NCI-H128 (cell line): ENCODE measurements around the gene LDHAL6B.
"Not testable (repeated sequence)": the region's sequence is repeated elsewhere in the genome, so short reads cannot be mapped to it uniquely, and the experiment has no call there.

Experiments used
- DNase-seq: peaks from one replicate; lab custom pipeline; 2025; ENCODE audit not compliant: unreplicated experiment; lab: John Stamatoyannopoulos, UW

LDHAL6B gene

GRCh38 chr15:59206623-59207183, at the start of gene LDHAL6B:
Gene LDHAL6B, plus strand, starts transcription at chr15:59206843. Its CDS starts 98 bp downstream, at chr15:59206941.
- no peak for DNase-seq

- no peak for DNase-seq
Measured at GRCh38 chr15:59157396-59157795, 49.2 kb upstream of the LDHAL6B start.

GRCh38 chr15:59157840-59158700, 48.6 kb upstream of the LDHAL6B start:
- DNase-seq = no peak

GRCh38 chr15:59158701-59159034, 48.0 kb upstream of the LDHAL6B start:
- DNase-seq = peak; percentile 47

- DNase-seq = no peak
Measured at GRCh38 chr15:59159210-59159609, 47.4 kb upstream of the LDHAL6B start.

GRCh38 chr15:59160880-59161593, 45.6 kb upstream of the LDHAL6B start:
- peak; percentile 29 for DNase-seq

- DNase-seq = not testable (repeated sequence)
Measured at GRCh38 chr15:59162080-59162479, 44.6 kb upstream of the LDHAL6B start.

GRCh38 chr15:59165726-59166125, 40.9 kb upstream of the LDHAL6B start:
- DNase-seq = no peak

DNA sequence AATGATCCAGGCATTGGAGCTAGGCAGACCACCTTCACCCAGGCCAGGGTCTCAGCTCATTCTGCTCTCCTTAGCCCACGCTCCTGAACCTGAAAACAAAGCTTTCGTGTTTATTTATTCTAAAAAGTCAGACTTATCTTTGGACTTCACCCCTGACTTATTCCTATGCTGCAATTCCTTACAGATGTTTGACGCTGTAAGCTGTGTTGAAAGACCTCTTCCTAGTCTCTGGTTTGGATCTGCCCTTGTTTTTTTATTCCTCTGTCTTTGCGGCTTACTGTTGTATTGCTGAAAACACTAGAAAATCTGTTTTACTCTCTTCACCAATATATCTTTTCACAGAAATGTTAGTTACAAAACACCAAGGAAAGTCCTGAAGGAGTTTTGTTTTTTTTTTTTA, 40.5 kb upstream of the LDHAL6B start:
- DNase-seq = no peak

DNA sequence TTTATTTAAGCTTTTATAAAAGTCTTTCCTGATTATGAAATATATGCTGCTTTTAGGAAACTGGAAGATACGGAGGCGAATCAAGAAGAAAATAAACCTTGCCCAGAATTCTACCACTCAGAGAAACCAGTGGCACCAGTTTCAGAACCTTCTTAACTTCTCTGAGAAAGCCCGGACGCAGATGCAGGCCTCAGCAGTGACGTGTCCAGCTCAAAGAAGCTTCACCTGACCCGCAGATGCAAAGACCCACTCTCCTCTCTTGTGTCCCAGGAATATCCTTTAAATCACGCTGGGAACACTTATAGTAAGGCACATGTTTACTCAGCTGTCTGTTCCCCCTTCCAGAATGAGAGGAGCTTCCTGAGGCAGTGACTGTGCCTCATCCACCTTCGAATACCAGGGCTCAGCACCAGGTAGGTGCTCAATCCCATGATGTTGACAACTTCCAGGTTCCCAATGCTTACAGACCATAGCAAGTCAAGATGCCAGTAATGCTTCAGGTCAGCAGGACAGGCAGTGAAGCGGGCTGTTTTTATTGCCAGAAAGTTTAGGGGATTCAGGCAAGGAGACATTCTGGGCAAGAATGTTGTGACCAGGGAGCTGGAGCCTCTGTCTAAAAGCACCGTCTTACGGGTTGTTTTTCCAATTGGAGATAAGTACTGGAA, 39.9 kb upstream of the LDHAL6B start:
- no peak for DNase-seq

DNA sequence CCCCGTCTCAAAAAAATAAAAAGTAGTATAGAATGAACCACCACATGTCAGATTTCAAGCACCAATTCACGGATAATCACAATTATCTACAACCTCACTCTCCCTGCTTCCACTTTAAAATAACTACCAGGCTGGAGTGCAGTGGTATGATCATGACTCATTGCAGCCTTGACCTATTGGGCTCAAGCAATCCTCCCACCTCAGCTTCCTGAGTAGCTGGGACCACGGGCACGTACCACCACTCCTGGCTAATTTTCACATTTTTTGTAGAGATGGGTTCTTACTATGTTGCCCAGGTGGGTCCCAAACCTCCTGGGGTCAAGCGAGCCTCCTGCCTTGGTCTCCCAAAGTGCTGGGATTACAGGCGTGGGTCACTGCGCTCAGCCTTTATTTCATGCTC, 38.1 kb upstream of the LDHAL6B start:
- DNase-seq = no peak

DNA sequence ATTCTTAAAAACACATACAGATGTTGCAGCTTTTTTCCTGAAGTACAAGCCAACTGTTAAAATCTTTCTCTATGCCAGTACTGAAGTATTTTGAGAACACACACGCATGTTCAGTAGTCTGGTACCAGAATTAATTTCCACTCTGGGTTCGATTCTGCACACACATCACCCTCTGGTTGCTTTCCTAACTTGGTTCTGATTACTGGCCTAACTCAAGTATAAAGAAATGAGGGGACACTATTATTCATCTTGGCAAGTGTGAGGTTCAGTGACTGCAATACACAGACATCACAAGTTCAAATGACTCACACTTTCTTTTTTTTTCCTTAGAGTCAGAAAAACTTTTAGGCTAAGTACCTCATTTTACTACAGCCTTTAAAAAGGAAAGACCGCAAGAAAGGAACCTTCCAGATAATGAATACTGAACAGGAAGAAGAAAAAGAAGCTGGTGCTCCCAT, 37.4 kb upstream of the LDHAL6B start:
- no peak for DNase-seq

DNA sequence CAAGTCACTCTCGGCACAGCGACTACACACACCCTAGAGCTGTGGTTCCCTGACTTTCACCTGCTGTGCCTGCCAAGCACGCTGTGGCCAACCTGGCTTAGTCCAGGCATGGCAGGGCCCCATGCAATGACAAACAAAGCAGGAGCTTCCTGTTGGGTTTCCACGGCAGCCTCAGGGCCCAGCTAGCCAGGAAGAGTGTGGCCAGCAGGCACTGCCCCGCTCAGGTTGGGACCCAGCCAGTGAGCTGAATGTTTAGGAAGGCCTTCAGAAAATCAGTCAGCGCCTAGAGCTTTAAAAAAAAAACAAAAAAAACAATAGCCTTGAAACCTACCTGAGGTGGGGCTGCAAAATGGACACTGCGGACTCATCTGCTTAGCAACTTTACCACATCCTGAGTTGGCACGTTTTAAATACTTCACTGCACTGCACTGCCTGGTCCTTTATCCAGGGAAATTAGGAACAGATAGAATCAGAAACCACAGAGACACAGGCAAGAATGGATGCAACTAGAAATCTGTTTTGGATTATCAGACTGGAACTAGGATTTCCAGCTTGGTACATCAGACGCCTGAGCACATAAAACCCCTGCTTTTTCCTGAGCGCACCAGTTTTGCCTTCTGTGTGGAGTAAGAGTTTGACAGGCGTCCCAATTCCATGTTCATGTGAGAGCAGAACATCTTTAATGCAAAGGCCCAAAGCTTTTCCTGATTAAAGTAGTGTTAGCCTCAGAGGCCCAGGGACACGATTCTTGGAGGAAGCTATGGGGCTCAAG, 36.2 kb upstream of the LDHAL6B start:
- no peak for DNase-seq

- DNase-seq = no peak
Measured at GRCh38 chr15:59171067-59171397, 35.6 kb upstream of the LDHAL6B start.

GRCh38 chr15:59172289-59172901, 34.2 kb upstream of the LDHAL6B start:
- DNase-seq = no peak

DNA sequence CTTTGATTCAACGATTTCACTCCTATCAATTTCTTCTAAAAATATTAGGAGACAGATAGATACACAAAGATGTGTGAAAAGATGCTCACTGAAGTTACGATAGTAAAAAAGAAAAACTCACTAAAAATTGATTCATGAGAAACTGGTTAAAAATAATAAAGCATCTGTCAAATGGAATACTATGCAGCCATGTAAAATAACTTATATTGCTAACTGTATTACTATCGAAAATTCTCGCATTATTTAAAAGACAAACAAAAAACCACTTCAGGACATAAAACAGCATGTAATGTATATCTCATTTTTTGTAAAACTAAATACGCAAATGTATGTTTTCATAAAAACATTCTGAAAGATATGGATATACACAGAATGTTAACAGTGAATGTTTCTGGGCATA, 33.4 kb upstream of the LDHAL6B start:
- DNase-seq = no peak

- DNase-seq = no peak
Measured at GRCh38 chr15:59174151-59174834, 32.4 kb upstream of the LDHAL6B start.

DNA sequence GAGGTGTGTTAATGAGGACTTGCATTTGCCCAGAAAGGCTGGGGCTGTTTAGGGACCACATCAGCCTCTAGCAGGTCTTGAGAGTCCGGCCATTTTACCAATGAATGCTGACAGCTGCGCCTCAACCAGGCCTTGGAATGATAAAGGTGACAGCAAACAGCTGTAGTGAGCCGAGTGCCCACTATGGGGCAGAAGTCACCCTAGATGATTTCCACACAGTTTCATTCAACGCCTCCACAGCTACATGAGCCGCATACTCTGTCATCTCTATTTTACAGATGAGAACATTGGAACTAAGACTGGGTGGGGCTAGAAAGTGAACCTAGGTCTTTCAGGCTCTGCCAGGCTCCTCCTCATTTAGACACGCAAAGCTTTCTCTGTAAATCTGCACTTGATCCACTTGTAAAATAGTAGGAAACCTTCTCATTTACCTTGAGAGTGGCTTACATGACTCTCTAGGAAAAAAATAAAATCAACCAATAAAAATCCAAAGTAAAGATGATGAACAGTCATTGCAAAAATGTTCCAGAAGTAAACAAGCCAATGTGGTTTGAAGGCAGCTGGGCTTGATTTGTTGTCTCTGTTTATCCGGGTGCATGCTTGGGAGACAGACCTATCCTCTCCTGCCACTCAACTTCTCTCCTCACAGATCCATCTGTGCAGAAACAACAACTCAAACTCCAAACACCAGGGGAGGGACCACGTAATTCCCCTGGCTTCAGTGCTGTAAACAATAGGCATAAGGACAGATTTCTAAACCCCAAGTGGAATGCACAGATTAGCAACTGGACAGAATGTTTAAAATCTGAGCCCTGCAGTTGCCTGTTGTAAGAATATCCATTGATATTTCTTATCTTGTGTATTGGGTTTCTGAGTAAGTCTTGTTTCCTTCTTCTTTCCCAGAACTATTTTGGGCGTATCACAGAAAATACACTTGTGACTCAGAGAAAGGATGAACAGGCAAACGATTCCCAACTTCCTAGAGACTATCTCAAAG, 31.5 kb upstream of the LDHAL6B start:
- no peak for DNase-seq
